ENCODE results near the gene FZR1. TPM values are rescaled to one million over a fixed set of nuclear protein-coding genes. Genes with fewer than 3 reads are reported as not detected.
A peak's percentile ranks its signal among the peaks of the same experiment; 100 is the strongest.

FZR1 gene
- total RNA-seq, 6 experiments from 2014 or later, result 18.7 to 34.1 (median 23.8) TPM

DNA sequence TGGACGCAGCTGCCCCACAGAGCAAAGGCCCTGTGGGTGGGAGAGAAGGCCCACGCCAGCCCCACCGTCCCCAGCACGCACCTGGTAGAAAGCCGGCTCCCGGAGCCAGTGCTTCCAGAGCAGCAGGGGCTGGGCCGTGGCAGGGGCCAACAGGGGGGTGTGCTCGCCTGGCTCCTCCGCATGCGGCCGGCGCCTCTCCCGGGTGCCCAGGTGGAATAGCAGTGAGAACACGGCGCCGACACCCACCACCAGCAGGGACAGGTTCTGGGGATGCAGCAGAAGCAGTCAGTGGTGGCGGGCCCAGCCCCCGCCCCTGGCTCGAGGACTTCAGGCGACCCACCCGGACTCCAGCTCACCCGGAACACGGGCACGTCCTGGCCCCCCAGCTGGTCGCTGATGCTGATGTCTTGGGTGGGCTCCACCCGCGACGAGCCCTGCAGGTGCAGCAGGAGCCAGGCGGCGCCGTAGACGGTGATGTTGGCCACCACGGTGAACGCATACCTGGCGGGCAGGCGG lies 41.7 kb downstream of the FZR1 start:
- WGBS (ENCODE audit: insufficient coverage, low coverage, low lambda C conversion rate, missing lambda C conversion rate), result no CpG with 5 or more reads among the region's 36 CpGs
- no peak for TF ChIP-seq CTCF (IDR thresholded peaks at IDR 0.05)
- no peak for TF ChIP-seq POLR2A (IDR thresholded peaks at IDR 0.05)
- no peak for ATAC-seq

GRCh38 chr19:3548606-3549005 lies 42.5 kb downstream of the FZR1 start:
- whole genome bisulfite sequencing (ENCODE audit: insufficient coverage, low coverage, low lambda C conversion rate, missing lambda C conversion rate), result 40% methylated on average over 8 of the region's 14 CpGs
- TF ChIP-seq POLR2A (IDR thresholded peaks at IDR 0.05) (no peak), CTCF (IDR thresholded peaks at IDR 0.05) (no peak)
- intact Hi-C loops (cut with DNase I), result loop anchor here (10.0 kb wide), 2 partner anchors 66 to 76 kb away; partner anchors contain the start of gene CACTIN (in 1 of the 2)
- peaks cover 0 to 10% (median 0%) of the 10 kb centered on the region in 4 donors for H3K4me1 ChIP-seq
- ATAC-seq, result no peak
- H3K9me3 ChIP-seq, result no peaks in the 10 kb centered on the region
- no peak overlapping the region for H3K27ac ChIP-seq
- H3K27me3 ChIP-seq, result no peaks in the 10 kb centered on the region
- no peak overlapping the region for H3K4me3 ChIP-seq
- no peaks in the 10 kb centered on the region for H3K36me3 ChIP-seq
- DNase-seq, result peak in 2 of 3 donors; percentile 36 to 61

More for the DNA sequence above, 41.7 kb downstream of the FZR1 start:
- DNase-seq, result peak in 1 of 3 donors; percentile 62
- H3K4me1 ChIP-seq, result peaks cover 0 to 2% (median 0%) of the 10 kb centered on the region in 4 donors
- H3K4me3 ChIP-seq, result no peak overlapping the region
- H3K36me3 ChIP-seq, result no peaks in the 10 kb centered on the region
- intact Hi-C loops (cut with DNase I), result loop anchor here (10.0 kb wide), 2 partner anchors 67 to 77 kb away; partner anchors contain the start of gene CACTIN (in 1 of the 2)
- no peak overlapping the region for H3K27ac ChIP-seq
- no peaks in the 10 kb centered on the region for H3K27me3 ChIP-seq
- no peaks in the 10 kb centered on the region for H3K9me3 ChIP-seq

- H3K36me3 ChIP-seq, result no peaks in the 10 kb centered on the region
- intact Hi-C loops (cut with DNase I), result loop anchor here (10.0 kb wide), 2 partner anchors 65 to 75 kb away; partner anchors contain the start of gene CACTIN (in 1 of the 2)
Observed at GRCh38 chr19:3549816-3550215, 43.7 kb downstream of the FZR1 start.

DNA sequence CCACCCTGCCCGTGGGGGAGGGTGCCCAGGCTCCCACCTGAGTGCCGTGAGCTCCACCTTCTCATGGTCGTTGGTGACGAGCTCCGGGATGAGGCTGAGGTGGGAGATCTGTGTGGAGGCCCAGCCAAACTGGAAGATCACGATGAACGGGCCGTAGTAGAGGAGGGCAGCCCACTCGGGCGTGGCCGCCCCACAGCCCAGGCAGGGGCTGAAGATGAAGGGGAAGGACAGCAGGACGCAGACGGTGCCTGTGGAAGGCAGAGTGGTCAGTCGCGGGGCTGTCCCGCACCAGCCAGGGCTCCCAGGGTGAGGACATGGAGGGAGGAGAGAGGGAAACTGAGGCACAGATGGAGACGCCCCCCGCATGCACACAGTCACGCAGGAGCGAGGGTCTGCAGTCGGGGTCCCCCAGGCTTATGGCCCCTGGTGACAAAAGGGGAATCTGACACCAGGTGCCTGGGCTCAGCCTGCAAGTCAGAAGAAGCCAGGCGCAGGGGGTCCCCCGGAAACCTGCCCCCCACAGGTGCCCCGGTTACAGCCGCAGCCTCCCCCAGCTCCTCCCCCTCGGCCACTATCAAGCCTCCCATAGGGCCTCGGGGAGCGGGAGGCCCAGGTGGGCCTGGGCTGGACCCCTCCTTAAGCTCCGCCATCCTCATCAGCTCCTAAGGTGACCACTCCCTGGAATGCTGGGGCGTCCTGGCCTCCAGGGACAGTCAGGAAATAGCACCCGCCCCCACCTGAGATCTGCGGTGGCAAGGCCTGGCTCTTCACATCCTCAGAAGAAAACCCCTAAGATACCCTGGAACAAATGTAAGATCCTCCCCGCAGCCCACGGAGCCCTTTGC lies 45.1 kb downstream of the FZR1 start:
- Histone ChIP-seq H3K4me3 (no peak overlapping the region), H3K4me1 (peaks cover 0 to 29% (median 6%) of the 10 kb centered on the region in 4 donors), H3K36me3 (no peaks in the 10 kb centered on the region), H3K27ac (no peak overlapping the region), H3K27me3 (no peaks in the 10 kb centered on the region), H3K9me3 (no peaks in the 10 kb centered on the region)
- DNase-seq, result no peak
- ATAC-seq, result no peak
- intact Hi-C loops (cut with DNase I), result no loop called here
- TF ChIP-seq POLR2A (IDR thresholded peaks at IDR 0.05), result no peak
- no peak for TF ChIP-seq CTCF (IDR thresholded peaks at IDR 0.05)
- WGBS (ENCODE audit: insufficient coverage, low coverage, low lambda C conversion rate, missing lambda C conversion rate), result 96% methylated on average over 10 of the region's 34 CpGs

More at GRCh38 chr19:3549816-3550215, 43.7 kb downstream of the FZR1 start:
- Histone ChIP-seq H3K27me3 (no peaks in the 10 kb centered on the region), H3K9me3 (no peaks in the 10 kb centered on the region), H3K4me3 (no peak overlapping the region), H3K27ac (no peak overlapping the region), H3K4me1 (peaks cover 0 to 22% (median 5%) of the 10 kb centered on the region in 4 donors)
- WGBS (ENCODE audit: insufficient coverage, low coverage, low lambda C conversion rate, missing lambda C conversion rate), result 89% methylated on average over 5 of the region's 10 CpGs
- DNase-seq (no peak), ATAC-seq (no peak)
- TF ChIP-seq CTCF (IDR thresholded peaks at IDR 0.05) (no peak), POLR2A (IDR thresholded peaks at IDR 0.05) (no peak)
